GM18868 (cell line): Measurements from ENCODE around the gene PPP1R12C.
A peak's percentile ranks its signal among the peaks of the same experiment; 100 is the strongest.
"Not testable (repeated sequence)": the region's sequence is repeated elsewhere in the genome, so short reads cannot be mapped to it uniquely, and the experiment has no call there.

Experiments used
- ATAC-seq: cut with Tn5 transposase; IDR thresholded peaks from one replicate; pipeline ENCODE4 v1.9.1; 2021; ENCODE audit warnings: mild to moderate bottlenecking, moderate library complexity; ENCODE audit not compliant: unreplicated experiment

The PPP1R12C gene

GRCh38 chr19:55116859-55117662 is at the start of gene PPP1R12C:
Gene PPP1R12C, minus strand, starts transcription at chr19:55117637. Its CDS starts 94 bp downstream, at chr19:55117543.
- no peak for ATAC-seq

GRCh38 chr19:55166530-55167268 is 49.3 kb upstream of the PPP1R12C start, which contains the start of gene DNAAF3:
Gene DNAAF3, minus strand, starts transcription at chr19:55166613. Its CDS starts 200 bp downstream, at chr19:55166413.
- peak; percentile 68 for ATAC-seq

- no peak for ATAC-seq
These were observed 48.6 kb upstream of the PPP1R12C start for GRCh38 chr19:55165952-55166529.

- ATAC-seq: no peak
These were observed 44.3 kb upstream of the PPP1R12C start for GRCh38 chr19:55161571-55162322.

DNA sequence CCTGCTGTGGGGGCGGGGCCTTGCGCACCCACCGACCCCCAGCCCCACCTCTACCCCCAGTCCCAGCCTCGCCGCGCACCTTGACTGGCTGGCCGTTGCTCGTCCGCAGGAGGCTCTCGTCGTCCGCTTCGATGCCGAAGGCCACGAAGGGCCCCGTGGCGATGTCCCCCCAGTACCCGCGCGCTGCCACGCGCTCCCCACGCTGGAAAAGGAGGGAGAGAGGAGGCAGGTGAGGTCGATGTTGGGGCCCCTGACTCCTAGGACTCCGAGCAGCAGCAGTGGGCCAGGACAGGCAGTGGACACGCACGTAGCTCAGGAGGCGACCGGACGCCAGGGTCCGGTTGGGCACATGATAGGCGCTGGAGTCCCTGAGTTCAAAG is 43.5 kb upstream of the PPP1R12C start:
- ATAC-seq: no peak

GRCh38 chr19:55160128-55160985 is 42.9 kb upstream of the PPP1R12C start:
- ATAC-seq: peak; percentile 67

DNA sequence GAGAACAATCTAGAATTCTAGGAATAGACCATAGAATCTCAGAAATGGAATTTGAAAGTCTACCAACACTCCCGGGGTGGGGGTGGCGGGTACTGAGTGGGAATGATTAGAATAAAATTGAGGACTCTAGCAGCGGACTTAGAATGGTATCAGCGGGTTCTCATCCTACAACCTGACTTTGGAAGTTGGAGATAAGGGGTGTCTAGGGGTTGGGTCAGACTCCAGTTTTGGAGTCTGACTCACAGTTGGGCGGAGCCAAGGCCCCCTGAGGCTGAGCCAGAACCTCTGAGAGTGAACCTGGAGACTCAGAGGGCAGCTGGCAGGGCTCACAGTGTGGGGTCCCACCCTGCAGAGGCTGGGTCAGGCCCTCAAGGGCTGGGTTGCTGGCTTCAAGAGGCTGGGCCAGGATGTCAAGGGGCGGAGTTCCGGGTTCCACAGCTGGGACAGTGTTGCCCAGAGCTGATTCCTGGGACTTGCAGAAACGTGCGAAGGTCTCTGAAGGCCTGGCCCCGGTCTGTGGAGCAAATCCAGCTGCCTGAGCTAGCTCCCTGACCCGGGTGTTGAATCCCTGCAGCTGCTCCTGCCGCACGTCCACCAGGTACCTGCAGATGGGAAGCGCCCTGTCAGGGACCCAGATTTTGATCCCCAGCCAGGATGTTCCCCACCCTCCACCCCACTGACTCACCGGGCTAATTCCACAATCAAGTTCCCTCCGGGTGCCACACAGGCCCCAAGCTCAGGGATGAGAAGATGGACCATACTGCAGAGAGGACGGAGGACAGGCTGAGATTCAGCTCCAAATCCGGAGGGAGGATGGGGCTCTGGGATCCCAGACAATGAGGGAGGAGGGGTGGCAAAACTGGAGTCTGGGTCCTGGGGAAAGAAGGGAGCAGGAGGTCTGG is 41.7 kb upstream of the PPP1R12C start:
- ATAC-seq: no peak

- no peak for ATAC-seq
These were observed 41.0 kb upstream of the PPP1R12C start for GRCh38 chr19:55158423-55158822.

DNA sequence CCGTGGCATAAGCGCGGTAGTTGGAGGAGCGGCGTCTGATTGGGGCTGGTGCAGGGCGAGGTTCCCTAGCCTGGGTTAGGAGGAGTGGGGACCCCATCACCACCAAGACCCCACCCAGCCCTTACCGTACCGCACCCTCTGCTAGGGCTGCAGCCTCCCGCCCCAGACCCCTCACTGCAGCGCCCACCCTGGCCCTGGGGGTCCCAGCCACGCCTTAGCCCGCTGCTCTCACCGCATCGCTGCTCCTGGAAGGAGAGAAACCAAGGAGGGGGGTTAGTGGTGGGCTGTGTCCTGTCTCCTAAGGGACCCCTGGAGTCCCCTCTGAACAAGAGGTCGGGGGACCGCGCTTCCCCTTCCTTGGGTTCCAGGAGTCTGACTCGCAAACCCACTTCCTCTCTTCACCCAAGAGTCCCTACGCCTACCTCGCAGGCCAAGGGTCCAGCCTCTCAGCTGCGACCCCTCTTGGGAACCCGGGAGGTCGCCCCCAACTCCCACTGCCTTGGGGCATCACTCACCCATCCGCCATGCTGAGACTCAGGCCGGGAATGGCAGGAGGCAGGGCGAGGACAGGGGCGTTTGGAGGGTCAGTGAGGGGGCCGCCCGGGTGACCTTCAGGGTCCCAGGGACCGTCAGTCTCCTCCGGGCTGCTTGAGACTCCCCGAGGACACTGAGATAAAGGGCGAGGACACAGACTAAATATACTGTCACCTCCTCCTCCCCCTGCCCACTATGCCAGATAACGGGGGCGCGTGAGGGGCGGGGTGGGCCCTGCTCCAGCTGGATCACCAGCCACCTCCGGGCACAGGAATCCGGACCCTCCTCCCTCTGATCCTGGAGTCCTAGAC is 39.8 kb upstream of the PPP1R12C start, which contains the start of gene TNNI3:
Gene TNNI3 (minus strand): TSS at position 669 of the 845 bp plus-strand sequence. CDS start 143 bp downstream, at position 526.
- no peak for ATAC-seq

DNA sequence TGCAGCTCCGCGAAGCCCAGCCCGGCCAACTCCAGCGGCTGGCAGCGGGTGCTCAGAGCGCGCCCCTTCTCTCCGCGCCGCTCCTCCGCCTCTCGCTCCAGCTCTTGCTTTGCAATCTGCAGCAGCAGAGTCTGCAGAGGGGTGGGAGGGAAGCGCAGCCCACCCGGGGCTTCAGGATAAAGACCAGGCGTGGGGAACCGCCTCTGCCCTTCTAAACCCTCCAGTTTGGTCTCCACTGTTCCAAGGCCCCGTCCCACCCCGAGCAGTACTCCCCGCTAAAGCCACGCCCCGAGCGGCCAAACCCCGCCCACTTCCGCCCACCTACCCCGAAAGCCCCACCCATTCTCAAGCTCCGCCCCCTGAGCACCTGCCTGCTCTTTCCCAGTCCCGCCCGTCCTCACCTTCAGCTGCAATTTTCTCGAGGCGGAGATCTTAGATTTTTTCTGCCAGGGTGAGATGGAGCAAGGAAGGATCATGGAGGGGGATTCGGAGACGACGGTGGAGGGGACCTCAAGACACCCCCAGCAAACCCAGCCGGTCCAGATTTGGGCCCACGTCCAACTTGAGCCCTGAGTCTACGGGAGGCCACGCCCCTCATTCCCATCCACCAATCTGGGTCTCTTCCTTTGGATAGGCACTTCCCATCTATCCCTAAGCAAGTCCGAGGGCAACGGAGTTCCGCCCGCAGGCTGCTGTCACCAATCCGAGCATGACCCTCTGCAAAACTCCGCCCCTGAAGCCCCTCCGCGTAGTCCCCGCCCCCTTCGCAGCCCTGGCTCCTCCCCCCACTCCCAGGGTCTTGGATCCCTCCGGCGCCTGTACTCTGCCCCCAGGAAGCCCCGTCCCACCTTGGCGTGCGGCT is 39.0 kb upstream of the PPP1R12C start:
- no peak for ATAC-seq

GRCh38 chr19:55155784-55156183 is 38.3 kb upstream of the PPP1R12C start:
- ATAC-seq: not testable (repeated sequence)

DNA sequence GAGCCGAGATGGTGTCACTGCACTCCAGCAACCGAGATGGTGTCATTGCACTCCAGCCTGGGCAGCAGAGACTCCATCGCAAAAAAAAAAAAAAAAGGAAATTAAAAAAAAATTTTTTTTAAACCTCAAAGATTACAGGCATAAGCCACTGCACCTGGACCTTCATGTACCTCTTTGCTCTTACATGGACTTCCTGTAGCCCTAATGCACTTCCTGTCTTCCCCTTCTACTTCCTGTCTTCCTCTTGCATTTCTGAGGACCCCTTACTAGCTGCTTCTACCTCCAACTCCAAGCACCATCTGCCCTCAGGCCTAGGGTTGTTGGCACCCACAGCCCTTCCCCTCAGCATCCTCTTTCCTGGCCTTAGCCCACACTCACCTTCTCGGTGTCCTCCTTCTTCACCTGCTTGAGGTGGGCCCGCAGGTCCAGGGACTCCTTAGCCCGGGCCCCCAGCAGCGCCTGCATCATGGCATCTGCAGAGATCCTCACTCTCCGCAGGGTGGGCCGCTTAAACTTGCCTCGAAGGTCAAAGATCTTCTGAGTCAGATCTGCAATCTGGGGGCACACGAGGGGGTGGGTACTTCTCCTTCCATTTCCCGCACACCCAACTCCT is 36.3 kb upstream of the PPP1R12C start:
- no peak for ATAC-seq

DNA sequence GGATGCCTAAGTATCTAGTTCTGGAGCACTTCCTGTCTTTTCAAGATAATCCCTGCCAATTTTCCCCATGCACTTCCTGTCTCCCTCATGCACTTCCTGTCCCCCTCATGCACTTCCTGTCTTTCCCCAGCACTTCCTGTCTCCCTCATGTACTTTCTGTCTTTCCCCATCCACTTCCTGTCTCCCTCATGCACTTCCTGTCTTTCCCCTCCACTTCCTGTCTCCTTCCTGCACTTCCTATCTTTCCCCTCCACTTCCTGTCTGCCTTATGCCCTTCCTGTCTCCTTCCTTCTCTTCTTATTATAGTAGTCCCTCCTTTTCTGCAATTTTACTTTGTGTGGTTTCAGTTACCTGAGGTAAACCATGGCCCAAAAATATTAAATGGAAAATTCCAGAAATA is 34.6 kb upstream of the PPP1R12C start:
- no peak for ATAC-seq

GRCh38 chr19:55149078-55150003 is 31.9 kb upstream of the PPP1R12C start, which contains the start of gene TNNT1:
Gene TNNT1, minus strand, starts transcription at chr19:55149206. Its CDS starts 2,049 bp downstream, at chr19:55147157.
- no peak for ATAC-seq

DNA sequence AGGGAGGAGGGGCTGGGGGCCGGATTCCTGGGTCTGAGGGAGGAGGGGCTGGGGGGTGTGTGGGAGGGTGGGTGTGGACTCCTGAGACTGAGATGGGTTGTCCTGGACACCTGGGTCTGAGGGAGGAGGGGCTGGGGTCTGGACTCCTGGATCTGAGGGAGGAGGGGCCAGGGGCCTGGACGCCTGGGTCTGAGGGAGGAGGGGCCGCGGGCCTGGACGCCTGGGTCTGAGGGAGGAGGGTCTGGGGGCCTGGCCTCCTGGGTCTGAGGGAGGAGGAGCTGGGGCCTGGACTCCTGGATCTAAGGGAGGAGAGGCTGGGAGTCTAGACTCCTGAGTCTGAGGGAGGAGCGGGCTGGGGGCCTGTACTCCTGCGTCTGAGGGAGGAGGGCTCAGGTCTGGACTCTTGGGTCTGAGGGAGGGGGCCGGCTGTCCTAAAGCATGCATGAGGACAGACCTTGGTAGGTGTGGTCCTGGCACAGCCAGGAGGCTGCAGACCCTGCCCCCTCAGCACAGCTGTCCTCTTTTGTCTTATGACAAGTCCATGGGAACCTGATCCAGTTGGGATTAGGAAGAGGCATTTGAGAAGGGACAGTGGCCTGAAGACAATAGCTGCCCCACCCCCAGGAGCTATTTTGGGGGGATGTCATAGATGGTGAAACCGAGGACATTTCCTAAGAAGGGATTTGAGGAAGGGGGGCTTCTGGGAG is 30.3 kb upstream of the PPP1R12C start:
- no peak for ATAC-seq
